CD4-positive, alpha-beta T cell treated with Interleukin-4 for 1 hour (primary cell): ENCODE measurements around the gene ZNF620.
"Not testable (repeated sequence)": the region's sequence is repeated elsewhere in the genome, so short reads cannot be mapped to it uniquely, and the experiment has no call there.

Experiments used
- DNase-seq, 2 donors: peaks; one replicate each; pipeline ENCODE4 v3.0.0-alpha.2; 2020 to 2022

Gene ZNF620

GRCh38 chr3:40505599-40506462 lies at the start of gene ZNF620:
Gene ZNF620, plus strand, starts transcription at chr3:40506039. Its CDS starts 314 bp downstream, at chr3:40506353.
- DNase-seq, result peak; percentile 59 to 65

DNA sequence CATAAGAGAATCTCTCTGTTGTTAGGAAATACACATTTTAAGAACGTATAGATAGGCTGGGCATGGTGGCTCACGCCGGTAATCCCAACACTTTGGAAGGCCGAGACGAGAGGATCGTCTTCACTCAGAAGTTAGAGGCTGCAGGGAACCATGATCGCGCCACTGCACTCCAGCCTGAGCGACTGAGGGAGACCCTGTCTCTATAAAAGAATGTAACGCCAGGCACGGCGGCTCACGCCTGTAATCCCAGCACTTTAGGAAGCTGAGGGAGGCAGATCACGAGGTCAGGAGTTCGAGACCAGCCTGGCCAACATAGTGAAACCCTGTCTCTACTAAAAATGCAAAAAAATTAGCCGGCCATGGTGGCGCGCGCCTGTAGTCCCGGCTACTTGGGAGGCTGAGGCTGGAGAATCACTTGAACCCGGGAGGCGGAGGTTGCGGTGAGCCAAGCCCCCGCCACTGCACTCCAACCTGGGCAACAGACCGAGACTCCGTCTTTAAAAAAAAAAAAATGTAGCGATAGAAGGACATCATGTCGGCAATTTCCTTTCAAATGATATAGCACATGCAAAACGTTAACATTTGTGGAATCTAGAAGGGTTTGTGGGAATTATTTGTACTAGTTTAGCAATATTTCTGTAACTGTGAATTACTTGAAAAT lies 49.4 kb upstream of the ZNF620 start:
- DNase-seq, result no peak

GRCh38 chr3:40456940-40457823 lies 48.7 kb upstream of the ZNF620 start, which contains the start of gene RPL14:
Gene RPL14, plus strand, starts transcription at chr3:40457339. Its CDS starts 133 bp downstream, at chr3:40457472.
- peak; percentile 95 for DNase-seq

DNA sequence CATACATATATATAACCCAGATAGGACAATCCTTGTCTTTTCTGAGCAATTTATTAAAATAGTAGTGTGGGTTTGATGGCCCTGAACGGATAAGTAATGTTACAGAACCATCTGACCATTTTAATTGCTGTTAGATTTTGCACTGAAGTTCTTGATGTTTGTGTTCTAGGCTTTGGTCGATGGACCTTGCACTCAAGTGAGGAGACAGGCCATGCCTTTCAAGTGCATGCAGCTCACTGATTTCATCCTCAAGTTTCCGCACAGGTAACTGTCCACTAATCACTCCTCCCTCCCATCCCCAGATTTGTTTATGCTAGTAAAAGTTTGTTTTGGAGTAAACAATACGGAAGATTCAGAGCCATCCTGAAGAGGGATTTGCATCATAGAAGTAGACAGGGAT lies 47.4 kb upstream of the ZNF620 start:
- DNase-seq, result no peak

DNA sequence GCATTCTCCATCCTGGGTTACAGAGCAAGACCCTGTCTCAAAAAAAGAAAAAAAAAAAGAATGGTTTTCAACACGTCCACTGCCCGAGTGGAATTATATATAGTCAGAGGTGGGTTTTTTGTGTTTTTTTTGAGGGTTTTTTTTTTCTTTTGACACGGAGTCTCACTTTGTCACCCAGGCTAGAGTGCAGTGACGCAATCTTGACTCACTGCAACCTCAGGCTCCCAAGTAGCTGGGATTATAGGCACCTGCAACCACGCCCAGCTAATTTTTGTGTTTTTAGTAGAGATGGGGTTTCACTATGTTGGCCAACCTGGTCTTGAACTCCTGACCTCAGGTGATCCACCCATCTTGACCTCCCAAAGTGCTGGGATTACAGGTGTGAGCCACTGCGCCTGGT lies 45.4 kb upstream of the ZNF620 start:
- not testable (repeated sequence) for DNase-seq

DNA sequence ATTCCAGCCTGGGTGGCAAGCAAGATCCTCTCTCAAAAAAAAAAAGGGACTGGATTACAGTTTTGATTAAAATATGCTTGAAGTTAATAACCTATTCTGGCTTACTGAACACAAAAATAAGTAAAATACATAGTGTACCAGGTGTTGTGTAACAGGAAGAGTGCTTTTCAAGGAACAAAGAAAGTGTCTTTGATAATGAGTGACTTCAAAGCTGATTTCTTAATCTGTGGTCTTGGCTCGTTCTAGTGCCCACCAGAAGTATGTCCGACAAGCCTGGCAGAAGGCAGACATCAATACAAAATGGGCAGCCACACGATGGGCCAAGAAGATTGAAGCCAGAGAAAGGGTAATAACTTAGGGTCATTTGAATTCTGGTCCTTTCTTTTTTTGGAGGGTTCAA lies 44.7 kb upstream of the ZNF620 start:
- no peak for DNase-seq

- DNase-seq, result not testable (repeated sequence)
Observed at GRCh38 chr3:40462838-40463237, 43.0 kb upstream of the ZNF620 start.

DNA sequence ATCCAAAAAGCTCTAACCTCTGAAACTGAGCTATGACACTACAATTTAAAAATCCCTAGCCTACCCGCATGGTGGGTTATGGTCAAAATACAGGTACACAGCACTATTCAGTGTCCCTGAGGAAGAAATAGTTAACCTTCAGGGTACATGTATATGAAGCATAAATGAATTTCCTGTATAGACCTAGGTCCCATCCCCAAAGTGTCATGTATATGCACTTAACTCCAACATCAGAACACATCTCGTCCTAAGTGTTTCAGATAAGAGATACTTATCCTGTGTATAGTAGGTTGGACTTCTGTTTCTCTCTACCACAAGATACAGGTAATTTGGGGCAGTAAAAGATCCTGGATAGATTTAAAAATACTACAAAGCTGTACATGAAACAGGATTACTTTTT lies 42.3 kb upstream of the ZNF620 start:
- DNase-seq, result no peak

DNA sequence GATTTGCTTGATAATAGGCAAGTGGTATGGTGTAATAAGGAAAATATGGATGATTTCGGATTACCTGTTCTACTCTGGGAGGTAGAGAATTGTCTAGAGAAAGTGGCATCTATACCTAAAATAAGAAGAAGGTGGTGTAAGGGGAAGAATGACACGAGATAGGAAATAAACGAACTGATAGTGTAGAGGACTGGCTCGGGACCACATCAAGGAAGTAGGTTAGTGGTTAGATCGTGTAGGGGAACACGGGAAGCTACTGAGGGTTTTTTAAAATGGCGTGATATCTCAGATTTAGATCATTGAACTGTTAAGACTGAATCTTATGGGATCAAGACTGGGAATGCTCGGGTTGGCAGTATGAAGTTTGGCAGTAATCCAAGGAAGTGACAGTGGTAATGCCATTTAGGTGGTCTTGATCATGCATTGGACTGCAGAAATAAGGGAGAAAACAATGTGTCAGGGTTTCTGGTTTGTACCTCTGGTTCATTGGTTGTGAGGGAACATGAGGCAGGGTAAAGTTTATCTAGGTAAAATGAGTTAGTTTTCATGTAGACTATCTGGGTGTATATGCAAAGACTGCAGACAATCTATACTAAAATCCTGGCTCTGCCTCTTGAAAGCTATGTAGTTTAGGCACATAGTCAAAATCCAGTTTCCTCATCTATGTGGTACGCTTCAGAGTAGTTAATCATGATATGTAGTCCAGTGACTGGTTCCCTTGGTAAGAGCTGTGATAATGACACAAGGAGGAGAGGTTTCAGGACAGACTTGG lies 41.3 kb upstream of the ZNF620 start:
- peak; percentile 15 to 60 for DNase-seq

- no peak for DNase-seq
Observed at GRCh38 chr3:40465111-40465407, 40.8 kb upstream of the ZNF620 start.

DNA sequence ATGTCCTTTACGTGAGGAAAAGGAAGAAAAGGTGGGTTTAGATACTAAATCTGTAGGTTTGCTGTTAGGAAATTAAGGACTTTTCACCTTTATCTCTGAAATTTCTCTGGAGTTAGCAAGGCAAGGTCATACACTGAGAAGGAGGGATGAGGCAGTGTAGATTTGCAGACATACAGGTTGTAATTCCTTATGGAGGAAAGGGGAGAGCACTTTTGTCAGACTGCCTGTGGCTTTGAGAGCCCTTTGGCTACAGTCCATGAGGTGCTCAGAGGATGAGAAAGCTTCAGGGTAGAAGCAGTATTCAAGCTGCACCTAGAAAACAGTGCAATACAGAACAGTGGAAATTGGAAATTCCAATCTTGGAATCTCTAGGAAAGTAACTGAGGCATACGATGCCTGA lies 40.4 kb upstream of the ZNF620 start:
- DNase-seq, result no peak

DNA sequence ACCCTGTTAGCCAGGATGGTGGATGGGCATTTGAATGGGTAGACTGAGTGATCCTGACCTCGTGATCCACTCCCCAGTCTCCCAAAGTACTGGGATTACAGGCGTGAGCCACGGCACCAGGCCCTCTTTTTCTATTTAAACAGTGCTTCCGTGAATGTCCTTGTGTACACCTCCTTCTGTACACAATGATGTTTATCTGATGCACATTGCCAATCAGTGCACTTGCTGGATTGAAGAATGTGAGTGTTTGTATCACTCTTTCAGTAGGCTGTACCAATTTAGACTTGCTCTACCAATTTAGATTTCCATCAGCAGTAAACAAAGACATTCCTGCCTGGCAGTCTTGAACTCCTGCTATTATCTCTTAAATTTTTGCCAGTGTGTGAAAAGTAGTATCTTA lies 37.8 kb upstream of the ZNF620 start:
- DNase-seq, result no peak

DNA sequence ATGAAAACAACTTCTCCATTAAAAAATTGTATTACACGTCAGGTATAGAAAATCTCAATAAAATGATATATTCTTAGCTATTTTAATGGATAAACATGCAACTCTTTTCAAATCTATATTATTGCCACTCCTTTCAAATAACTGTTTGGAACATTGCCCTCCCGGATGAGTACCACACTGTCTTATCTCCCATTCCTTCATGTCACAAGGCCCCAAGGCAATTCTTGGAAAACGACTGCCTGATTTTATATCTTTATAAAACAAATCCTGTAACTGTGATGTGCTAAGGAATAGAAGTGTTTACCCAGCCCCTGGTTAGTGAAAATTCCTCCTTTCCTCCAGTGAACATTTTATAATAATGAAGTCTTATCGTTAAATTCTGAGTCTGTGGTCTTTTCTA lies 35.1 kb upstream of the ZNF620 start:
- DNase-seq, result no peak

DNA sequence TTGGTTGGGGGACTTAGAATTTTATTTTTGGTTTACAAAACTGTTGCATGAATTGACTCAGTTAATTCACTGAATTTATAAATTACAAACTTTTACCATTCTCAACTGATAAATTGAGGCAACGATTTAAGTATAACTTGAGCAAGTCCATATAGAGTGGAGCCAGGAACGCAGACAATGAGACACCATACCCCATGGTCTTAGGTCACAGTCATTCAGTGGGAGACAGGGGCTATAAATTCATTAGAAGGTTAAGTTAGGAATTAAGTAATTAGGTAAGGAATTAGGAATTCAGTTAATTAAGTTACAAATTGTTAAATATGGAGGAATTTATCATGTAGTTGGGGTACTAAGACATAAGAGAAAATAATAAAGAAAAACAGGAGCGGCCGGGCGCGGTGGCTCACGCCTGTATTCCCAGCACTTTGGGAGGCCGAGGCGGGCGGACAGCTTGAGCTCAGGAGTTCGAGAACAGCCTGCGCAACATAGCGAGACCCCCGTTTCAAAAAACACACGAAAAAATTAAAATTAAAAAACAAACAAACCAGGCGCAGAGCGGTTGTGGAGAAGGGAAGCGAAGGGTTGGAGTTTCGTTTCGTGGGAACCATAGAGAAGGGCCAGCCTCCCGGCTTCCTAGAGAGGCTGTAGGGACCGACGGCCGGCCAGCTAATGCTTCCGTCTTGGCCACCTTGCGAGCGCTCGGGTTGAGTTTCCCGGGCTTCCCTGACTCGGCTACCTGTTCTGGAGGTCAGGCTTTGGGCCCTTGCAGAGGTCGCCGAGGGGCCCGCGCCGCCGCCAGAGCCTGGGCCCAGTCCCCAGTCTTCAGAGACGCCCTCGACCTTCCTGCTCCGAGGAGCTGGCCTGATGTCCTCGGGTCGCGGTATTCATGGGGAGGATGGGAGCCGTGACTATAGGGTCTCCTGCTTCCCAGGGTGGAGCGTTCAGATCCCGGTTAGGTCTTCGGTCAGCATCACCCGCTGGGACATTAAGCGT lies 29.1 kb upstream of the ZNF620 start, which contains the start of gene ZNF619:
TSS of gene ZNF619 (plus strand) at position 645 of the 993 bp plus-strand sequence. CDS start 858 bp downstream, outside the sequence.
- peak; percentile 73 to 77 for DNase-seq

GRCh38 chr3:40477666-40478065 lies 28.2 kb upstream of the ZNF620 start:
- no peak for DNase-seq

DNA sequence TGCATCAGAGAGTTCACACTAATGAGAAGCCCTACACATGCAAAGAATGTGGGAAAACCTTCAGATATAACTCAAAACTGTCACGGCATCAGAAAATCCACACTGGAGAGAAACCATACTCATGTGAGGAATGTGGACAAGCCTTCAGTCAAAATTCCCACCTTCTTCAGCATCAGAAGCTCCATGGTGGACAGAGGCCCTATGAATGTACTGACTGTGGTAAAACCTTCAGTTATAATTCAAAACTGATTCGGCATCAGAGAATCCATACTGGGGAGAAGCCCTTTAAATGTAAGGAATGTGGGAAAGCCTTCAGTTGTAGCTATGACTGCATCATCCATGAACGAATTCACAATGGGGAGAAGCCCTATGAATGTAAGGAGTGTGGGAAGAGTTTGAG lies 18.7 kb upstream of the ZNF620 start:
- no peak for DNase-seq

DNA sequence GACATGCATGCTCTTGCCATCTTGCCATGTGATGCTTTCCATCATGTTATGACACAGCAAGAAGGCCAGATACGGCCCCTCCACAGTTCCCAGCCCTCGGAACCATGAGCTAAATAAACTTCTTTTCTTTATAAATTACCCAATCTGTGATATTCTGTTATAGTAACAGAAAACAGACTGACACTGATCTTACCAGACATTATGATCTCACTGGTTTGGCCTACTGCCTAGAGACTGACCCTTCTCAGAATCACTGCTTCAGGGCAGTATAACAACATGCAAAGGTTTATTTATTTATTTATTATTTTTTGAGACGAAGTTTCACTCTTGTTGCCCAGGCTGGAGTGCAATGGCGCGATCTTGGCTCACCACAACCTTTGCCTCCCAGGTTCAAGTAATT lies 14.9 kb upstream of the ZNF620 start:
- DNase-seq, result no peak

- DNase-seq, result no peak
Observed at GRCh38 chr3:40494698-40495097, 11.1 kb upstream of the ZNF620 start.

GRCh38 chr3:40497288-40497687 lies 8.6 kb upstream of the ZNF620 start:
- DNase-seq, result no peak

- DNase-seq, result no peak
Observed at GRCh38 chr3:40499952-40500351, 5.9 kb upstream of the ZNF620 start.

GRCh38 chr3:40502034-40502433 lies 3.8 kb upstream of the ZNF620 start:
- no peak for DNase-seq
